ENCODE measurements around the gene TNFRSF1A.

- TF ChIP-seq CTCF (IDR thresholded peaks at IDR 0.05; ENCODE audit: low read depth, low read length, poor library complexity, severe bottlenecking) (no peak), EZH2phosphoT487 (IDR thresholded peaks at IDR 0.05; ENCODE audit: borderline replicate concordance, low read length) (no peak)
Measured at GRCh38 chr12:6311822-6312528, 29.9 kb downstream of the TNFRSF1A start.

Measured in DOHH2 (cell line).